HG03469 (cell line): ENCODE results near the gene DGKI.
A peak's percentile ranks its signal among the peaks of the same experiment; 100 is the strongest.
"Not testable (repeated sequence)": the region's sequence is repeated elsewhere in the genome, so short reads cannot be mapped to it uniquely, and the experiment has no call there.

Experiments
- ATAC-seq: cut with Tn5 transposase; IDR thresholded peaks from one replicate; pipeline ENCODE4 v1.9.1; 2021; ENCODE audit warnings: mild to moderate bottlenecking, moderate library complexity, moderate number of reproducible peaks; ENCODE audit not compliant: unreplicated experiment

DGKI gene

DNA sequence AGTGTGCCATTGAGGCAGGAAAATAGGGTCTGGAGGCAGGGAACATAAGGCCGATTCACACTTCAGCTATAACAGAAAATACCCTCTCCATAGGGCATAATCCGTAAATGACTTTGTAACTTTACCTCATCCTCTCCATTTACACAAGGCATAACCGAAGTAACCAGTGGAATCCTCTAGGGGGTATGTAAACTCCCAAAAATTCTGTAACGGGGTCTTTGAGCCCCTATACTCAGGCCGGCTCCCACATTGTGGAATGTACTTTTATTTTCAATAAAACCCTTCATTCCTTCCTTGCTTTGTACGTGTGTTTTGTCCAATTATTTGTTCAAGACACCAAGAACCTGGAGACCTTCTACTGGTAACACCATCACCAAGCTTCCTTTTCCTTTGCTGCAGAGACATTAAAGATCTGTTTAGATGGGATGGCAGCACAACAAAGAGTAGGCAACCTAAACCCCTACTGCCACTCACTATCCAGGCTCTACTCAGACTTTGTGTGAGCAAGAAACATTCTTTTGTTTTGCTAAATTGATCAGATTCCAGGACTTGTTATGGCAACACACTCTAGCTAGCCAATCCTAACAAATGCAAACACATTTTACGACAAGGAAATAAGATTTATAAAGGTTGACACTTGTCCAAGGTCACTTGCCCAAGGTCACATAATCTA lies 99.3 kb downstream of the DGKI start:
- no peak for ATAC-seq

DNA sequence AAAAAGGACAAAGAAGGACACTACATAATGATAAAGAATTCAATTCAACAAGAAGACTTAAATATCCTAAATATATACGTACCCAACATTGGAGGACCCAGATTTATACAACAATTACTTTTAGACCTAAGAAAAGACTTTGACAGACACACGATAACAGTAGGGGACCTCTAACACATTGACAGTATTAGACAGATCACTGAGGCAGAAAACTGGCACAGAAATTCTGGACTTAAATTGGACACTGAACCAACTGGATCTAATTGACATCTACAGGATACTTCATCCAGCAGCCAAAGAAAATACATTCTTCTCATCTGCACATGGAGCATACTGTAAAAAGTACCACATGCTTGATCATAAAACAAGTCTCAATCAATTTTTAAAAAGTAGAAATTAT lies 103.8 kb downstream of the DGKI start:
- ATAC-seq = no peak

DNA sequence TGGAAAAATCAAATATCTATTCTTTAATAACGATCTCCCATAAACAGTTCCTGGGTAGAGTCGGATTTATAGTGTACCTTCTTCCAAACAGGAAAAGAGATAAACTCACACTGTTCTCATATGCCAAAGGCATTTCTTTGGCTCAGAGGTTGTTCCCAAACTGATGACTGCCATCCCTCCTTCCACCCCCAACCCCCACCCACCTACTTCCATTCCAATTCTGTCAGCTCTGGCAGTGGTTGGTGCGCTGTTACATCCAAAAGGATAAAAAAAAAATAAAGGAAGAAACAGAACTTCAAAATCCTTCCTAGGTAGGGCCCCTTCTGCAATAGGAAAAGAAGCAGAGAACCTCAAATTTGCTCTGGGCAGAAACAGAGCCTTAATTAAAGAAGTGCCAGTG lies 104.7 kb downstream of the DGKI start:
- ATAC-seq = no peak

DNA sequence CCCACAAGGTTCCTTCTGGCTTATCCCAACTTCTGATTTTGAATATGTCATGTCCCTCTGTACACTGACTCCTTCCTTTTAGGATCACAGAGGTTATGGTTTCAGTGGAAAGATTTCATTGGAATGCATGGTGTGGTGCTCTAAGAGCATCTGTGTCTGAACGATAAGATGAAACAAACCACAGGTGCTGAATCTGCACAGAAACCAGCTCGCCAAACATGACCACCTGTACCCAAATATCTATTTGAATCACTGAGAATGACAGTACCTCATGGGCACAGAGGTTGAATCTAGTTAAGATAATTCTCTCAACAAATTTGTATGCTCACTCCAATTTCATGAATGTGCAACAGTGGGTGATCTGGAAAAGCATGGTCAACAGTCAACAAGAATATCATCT lies 105.3 kb downstream of the DGKI start:
- ATAC-seq = no peak

DNA sequence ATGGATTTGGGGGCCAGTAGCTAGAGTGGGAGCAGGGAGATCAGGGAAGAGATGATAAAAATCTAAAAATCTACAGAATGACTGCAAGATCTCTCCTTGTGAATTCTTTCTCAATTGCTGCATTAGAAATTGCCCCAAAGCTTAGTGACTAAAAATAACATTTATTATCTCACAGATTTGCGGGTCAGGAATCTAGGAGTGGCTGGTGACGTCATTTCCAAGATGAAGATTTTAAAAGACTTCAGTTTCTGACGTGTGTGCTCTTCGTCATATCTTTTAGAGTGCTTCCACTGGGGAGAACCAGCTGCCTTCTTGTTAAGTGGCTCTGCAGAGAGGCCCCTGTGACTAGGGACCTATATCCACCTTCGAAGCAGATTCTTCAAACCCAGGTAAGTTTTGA lies 112.6 kb downstream of the DGKI start:
- no peak for ATAC-seq

DNA sequence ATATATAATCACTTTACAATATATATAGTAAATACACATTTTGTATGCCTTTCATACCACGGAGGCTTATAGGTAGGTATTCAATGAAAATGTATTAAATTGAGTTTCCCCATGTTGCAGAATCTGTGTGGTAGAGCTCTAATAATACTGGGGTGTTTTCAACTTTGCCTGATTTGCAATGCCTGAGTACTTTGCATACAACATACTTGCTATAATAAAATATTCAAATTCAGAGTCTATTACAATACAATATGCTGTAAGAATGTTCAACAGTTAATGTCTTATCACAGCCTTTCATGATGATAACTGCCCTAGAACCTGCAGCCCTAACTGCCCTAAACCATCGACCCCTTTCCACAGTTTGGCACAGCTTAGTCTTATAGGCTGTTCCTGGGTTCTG lies 114.6 kb downstream of the DGKI start:
- no peak for ATAC-seq

DNA sequence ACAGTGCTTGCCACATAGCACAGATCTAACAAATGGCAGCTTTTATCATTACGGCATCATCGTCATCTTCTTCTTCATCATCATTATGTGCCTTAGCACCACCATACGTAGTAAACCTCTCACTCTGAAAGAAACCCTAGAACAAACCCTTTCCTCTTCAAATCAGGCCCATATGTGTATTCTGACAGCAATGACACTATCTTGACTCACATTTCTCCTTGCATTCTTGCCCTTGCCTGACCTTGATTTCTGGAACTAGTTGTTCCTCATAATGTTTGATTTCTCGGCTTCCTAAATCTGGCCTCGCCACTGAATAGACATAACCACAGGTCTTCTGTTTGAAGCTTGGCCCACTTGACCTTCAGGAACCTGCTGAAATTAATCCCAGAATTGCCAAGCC lies 115.3 kb downstream of the DGKI start:
- ATAC-seq = no peak

DNA sequence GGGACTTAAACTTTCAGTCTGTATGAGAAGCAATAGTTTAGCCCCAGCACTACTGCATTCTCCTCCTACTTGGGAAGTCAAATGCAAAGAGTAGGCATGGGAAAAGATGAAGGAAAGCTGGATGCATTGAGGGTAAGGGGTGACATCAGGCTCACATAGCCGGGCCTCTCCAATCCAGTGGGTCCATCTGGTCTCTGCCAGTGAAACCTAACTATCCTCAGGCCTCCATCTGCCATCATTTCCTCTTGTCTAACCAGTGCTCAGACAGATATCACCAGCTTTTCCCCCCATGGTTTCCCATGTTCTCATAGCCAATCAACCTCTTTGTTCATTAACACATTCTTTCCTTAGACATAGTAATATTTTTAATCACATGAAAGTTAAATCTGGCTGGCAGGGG lies 118.3 kb downstream of the DGKI start:
- no peak for ATAC-seq

DNA sequence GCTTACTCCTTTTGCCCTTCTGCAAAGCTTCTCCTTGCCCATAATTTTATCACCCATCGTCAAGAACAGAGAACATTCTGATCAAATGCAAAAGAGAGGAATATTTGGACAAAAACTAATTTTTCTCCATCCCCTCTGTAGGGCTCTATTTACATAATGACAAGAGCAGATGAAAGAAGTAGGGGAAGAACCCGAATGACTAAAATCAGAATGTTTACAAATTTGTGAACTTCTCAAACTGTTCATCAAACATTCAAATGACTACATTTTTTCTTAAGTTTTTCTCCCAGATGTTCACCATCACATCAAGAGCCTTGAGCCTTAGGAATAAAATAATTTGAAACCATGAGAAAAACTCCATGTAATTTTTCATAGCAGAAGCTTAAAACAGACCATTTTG lies 119.4 kb downstream of the DGKI start:
- ATAC-seq = no peak

DNA sequence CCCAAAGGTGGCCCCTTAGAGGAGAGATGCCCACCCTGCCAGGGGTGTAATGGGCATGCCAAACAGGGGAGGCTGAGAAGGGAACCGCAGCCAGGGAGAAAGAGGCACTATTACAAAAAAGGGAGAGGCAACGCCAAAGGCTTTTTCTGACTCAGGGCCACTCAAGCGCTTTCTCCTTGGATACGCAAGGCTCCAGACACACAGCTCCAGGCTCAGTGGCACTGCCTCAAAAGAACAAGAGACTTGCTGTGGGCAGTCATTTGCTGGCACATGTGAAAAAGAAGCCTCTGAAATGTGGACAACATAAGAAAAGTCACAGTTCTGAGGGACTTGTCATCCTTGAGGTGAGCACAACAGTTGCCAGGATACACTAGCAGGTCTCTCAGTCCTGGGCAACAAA lies 128.4 kb downstream of the DGKI start:
- no peak for ATAC-seq

DNA sequence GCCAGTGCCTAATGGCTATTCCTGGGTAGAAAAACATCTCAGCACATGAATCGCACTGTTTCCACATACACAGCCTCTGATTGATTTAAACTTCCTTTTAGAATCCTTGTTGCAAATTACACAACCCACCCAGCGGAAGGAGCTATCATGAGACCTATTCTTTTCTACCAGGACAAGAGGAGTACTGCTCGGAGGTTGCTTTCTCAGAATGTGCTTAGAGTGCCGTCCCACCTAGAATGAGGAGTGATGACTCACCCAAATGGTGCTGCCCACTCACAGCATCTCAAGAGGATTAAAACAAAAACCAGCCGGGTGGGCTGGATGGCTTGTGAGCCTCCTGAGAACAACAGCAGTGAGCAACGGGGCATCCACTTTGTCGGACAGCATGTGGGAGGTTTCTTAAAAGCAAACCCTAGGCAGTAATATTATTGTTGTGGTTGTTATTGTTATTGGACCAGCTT lies 128.9 kb downstream of the DGKI start:
- ATAC-seq = no peak

DNA sequence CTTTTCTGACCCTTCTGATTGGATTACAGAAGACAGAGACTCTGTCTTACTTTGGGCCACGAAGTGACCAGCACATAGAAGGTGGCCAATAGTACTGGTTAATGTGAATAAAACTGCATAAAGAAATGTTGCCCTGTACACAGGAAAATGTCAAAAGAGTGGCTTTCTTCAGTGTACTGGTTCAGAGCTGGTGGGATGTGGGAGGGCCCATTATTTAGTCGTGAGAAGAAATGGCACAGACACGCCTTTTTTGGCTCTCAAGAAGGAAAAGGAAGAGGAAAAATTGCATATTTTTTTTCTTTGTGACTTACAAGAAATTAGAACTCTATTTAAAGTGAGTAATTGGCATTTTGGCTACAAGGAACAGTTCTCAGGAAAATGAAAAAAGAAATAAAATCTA lies 129.7 kb downstream of the DGKI start:
- no peak for ATAC-seq

DNA sequence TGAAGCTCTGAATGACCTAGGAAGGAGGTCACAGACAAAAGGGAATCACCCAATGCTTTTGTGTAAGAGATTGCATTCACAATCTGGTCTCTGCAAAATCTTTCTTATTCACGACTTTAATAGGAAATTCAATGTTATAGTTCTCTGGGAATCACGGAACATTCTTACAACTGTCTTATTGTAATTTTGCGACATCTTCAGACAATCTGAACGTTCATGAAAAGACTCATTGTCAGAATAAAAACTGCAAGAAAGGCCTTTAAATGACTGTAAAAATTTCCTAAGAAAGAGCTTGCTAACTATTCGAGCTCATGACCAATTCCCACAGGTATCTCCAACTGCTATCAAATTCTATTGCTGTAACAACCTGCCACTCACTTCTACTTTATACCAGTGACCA lies 130.7 kb downstream of the DGKI start:
- ATAC-seq = no peak

DNA sequence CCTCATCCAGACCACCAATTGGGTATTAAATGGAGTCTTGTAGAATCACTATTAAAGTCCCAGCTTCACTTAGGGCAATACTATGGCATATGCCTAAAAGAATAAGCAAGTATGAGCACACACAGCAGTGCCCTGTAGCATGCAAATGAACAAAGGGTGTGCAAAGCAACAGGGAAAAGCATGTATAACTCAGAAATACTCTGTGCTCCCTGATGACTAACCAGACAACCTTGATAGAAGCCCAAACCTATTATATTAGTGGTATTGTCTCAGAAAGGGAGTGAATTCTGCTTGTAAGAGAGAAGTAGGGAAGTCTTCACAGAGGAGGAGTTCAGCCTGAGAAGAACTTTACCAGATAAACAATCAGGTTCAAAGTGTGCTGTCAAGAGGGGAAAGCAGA lies 131.2 kb downstream of the DGKI start:
- no peak for ATAC-seq

DNA sequence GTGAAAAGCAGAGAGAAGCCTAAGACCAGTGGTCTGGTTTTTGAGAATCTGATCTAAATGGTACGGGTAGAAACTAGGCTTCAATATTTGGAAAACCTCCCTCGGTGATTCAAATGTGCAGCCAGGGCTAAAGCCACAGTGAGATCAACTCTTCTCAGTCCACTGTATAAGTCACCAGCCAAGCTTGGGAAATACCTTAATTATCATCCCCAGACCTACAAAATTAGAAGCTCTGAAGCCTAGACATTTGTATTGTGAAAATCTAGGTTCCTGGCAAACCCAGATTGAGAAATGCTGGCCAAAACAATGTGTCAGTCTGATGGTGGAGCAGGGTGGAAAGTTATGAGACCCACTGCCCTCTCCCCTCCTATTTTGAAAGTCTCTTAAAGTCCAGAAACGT lies 131.7 kb downstream of the DGKI start:
- no peak for ATAC-seq

DNA sequence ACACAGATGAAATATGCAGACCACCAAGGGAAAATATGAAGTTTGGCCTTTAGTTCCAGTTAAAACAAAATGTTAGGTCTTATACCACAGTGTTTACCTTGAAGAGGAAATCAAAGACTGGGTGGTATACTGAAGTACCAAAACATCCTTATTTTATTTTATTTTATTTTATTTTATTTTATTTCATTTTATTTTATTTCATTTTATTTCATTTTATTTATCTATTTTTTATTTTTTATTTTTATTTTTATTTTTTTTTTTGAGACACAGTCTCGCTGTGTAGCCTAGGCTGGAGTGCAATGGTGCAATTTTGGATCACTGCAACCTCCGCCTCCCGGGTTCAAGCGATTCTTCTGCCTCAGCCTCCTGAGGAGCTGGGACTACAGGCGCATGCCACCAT lies 140.4 kb downstream of the DGKI start:
- ATAC-seq = not testable (repeated sequence)

DNA sequence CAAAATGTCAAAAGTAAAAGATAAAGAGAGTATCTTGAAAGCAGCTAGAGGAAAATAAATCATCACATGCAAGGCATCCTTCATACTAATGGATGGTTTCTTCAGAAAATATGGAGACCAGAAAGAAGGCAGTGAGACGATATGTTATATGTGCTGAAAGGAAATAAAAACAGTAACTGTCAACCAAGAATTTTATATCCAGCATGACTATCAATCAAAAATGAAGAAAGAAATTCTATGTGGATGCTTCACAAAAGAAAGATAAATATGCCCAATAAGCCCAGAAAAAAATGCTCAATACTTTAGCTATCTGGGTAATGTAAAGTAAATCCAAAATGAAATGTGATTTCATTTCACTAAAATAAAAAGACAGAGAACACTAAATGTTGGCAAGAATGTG lies 142.1 kb downstream of the DGKI start:
- no peak for ATAC-seq

DNA sequence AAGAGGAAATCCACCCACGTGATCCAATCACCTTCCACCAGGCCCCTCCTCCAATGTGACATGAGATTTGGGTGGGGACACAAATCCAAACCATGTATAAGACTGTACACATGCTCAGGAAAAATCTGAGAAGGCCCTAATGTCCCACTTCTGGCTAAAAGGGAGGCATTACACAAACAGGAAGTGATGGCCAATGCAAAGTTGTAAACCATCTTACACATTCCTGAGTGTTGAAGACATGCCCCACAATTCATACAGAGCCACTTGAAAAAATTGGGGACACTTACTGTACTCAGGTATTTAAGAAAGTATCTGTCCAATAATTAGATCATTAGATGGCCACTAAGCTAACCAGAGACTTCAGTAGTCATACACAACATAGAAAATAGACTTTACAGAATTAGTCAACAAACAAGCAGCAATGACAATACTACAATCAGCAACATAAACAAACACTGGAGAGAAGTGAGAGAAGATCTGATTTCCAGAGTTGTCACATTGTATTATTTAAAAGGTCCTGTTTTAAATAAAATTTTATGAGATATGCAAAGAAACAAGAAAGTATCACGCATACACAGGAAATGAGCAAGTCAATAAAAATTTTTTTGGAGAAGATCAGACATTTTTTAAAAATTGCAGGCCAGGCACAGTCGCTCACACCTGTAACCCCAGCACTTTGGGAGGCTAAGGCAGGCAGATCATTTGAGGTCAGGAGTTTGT lies 143.3 kb downstream of the DGKI start:
- ATAC-seq = no peak

DNA sequence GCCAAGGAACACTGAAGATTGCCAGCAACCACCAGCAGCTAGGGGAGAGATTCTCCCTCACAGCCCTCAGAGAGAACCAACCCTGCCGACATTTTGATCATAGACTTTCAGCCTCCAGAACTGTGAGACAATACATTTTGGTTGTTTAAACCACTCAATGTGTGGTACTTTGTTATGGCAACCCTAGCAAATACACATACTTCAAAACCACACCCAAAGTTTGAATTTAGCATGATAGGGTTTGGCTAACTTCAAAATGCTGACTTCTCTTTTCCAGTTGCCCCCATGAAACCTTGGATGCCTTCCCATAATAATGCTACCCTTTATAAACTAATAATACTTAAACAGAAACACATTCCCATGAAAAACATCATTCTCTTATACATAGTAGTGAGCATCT lies 149.8 kb downstream of the DGKI start:
- ATAC-seq = no peak

DNA sequence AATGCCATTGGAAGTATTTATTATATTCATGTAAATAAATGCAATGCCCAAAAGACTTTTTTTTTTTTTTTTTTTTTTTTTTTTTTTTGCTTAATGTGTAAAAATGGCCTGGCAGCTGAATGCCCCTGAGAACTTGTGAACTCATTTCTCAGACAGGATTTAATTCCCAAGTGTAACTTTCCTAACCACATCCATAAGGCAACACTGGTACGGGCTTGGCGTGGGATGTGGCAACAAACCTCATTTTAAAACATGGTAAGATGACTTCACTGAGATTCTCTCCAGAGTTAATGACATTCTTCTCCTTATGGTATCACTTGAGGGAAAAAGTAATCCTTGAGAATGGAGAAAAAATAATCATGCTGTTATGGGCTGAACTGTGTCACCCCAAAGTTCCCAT lies 150.4 kb downstream of the DGKI start:
- no peak for ATAC-seq

DNA sequence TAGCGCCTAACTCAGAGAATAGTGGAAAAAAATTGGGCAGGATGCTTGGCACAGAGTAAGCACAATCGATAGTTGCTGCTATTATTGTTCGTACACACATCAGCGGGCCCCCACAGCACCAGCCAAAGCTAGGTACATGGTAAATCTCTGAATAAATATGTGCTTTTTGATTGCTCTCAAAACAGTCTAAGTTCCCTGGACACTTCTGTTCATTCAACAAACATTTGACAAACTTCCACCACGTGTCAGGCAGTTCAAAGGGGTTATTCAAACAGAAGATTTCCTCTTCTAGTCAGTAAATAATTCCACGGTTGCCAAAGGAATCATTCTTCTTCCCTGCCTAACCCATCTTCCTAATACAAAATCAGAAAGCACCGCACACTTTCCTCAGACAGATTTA lies 150.8 kb downstream of the DGKI start:
- no peak for ATAC-seq

DNA sequence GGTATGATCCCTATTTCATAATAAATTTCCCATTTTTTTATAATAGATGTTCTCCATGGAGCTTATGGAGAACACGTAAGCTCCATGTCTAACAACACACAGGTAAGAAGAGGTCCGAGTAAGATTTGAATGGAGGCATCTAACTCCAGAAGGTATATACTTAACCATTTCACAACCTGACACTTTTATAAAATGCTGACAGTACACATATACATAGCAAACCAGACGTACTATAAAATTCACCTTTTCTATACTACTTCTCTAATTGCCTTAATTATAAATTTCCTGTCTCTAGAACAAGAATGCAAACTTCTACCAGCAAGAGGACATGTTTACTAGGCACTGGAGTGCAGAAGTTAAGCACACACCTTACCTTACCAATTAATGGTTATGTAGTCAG lies 151.3 kb downstream of the DGKI start:
- no peak for ATAC-seq

DNA sequence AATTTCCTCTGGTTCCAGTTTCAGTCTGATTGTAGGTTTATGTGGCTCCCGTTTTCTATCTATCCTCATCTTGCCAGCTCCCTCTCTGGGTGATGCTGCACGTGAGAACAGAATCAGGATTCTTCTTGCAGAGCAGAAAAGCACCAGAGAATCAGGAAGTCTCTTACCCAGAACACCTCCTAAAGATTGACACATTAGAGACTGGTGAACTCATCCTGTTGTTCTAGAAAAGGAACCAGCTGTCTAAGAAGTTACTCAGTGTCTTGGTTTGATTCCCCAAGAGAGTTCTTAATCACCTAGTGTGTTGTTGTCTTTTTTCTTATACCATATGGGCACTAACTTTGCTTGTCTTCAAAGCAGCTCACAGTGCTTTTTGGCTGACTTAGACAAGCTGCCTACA lies 152.4 kb downstream of the DGKI start:
- peak; percentile 51 for ATAC-seq
